Fibroblast of skin of back (primary cell): ENCODE results near the gene BID.

Experiments used
- DNase-seq: peaks from one replicate; pipeline ENCODE4 v3.0.0-alpha.2; 2013

BID gene

DNA sequence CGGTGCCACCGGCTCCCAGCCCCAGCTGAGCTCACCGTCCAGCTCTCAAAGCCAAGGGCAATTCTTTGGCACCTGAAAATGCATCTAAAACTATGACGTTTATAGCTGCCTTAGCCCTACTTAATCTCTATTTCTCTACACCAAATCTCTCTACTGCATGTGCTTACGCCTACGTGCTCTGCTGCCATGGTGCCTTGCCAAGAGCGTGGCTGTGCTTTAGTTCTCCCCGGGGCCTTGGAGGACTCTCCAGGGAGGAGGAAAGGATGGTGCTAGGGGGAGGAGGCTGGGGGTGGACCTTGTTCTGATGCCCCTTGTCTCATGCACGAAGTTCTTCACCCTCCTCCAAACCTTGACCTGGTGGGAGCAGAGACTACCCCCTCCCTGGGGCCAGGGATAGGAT, 9.0 kb upstream of the BID start:
- DNase-seq = no peak

DNA sequence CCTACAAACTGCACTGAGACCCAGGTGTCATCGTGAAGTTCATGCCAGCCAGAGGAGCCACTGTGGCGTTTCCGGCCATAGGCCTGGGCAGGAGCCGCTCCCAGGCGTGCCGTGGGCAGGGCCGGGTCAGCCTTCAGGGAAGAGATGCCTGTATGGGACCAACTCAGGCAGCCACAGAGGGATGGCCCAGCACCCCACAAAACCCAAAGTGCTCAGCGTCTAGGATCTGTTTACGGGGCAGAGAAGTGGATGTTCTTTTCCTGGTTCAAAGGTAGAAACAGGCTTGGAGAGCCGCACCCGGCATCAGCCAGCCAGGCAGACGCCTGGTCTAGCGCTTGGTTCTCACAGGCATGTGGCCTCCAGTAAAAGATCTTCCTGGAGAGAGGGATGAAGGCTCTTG, 8.4 kb upstream of the BID start:
- no peak for DNase-seq

DNA sequence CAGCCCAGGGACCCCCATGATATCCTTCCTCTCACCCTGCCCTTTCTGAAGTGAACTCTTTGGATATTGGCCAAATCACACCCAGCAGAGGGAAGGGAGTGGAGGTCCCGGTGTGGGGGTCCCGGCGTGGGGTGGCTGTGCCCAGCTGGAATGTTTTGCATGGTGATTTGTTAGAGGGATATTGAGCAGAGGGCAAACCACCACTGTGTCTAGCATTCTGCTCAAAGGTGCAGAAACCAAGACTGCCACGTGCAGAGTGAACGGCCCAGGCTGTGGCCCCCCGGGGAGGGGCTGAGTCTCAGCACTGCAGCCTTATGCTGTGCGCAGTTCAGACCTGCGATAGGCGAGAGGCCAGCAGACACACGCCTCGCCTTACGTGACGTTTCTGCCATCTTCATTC, 7.9 kb upstream of the BID start:
- no peak for DNase-seq

DNA sequence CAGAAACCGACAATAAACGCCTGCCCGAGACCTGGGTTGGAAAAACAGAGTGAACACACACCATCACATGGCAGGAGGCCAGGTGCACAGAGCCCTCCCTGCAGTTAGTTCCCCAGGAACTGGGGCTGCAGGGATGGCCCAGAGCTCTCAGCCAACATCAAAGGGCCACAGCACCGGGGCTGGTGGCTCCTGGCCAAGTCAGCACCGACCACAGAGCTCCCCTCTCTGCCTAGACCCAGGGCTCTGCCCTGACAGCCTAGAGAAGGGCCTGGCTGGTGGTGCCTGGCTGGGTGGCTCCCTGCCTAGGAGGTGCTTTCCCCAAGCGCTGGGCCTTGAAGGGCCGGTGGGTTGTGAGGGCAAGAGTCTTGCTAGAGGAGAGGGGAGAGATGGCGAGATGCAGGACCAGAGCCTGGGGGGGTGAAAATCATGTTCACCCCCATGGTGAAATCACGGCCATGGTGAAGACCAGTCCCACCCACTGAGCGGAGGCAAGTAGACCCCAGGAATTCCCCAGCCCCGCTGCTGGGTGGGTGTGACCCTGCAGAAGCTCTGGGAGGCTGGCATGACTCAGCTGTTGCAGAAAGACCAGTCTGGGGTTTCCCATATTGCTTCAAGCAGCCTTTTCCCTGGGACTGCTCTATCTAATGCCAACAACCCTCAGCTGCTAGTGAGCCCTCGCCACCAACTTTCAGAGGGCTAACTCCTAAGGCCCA, 7.2 kb upstream of the BID start:
- peak; percentile 82 for DNase-seq

DNA sequence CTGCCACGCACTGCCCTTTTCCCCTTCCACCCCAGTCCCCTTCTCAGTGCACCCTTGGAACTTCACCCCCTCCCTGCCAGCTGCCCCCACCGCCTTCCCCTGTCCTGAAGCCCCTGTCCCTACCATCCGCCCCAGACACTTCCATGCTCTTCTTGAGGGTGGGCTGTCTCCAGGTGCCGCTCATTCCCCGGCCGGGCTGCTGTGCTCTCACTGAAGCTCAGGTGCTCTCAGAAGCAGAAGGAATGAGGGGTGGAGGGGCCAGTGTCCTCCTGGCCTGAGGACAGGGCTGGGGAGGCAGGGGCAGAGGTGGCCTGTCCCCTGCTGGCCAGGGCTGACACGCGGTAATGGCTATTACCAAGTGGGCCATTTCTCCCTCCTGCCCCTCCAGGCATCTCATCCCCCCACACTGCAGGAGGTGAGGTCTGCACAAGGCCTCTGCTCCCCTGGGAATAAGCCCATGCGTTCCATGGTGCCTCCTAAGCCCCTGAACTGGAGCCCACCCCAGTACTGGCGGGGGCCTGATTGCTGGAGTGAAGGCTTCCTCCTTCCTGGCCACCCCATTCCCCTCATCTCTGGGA, 6.6 kb upstream of the BID start:
- DNase-seq = no peak

DNA sequence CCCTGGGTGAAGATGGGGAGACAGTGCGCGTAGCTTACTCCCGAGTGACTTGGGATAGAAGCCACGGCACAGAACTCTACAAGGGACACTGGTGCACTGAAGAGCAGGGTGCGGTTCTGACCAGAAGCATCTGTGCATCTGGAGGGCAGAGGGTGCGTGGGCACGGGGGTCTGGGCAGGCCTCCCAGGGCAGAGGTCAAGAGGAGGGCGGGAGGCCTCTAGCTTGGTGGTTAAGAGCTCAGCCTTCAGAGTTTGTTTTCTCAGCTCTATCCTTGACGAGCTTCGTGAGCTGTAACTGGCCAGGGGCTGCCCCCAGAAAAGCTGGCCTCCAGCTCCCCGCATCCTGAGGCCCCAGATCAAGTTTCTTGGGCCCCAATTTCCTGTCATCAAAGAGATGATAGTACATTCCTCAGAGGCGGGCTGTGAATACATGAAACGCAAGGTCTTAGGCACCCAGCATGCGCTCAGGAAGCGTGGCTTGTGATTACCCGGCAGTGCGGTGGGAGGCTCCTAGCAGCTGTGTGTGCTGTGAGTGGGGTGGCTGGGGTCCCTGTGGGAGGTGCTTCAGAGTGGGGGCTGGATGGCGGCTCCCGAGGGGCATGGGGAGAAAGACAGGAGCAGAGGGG, 6.0 kb upstream of the BID start:
- no peak for DNase-seq

DNA sequence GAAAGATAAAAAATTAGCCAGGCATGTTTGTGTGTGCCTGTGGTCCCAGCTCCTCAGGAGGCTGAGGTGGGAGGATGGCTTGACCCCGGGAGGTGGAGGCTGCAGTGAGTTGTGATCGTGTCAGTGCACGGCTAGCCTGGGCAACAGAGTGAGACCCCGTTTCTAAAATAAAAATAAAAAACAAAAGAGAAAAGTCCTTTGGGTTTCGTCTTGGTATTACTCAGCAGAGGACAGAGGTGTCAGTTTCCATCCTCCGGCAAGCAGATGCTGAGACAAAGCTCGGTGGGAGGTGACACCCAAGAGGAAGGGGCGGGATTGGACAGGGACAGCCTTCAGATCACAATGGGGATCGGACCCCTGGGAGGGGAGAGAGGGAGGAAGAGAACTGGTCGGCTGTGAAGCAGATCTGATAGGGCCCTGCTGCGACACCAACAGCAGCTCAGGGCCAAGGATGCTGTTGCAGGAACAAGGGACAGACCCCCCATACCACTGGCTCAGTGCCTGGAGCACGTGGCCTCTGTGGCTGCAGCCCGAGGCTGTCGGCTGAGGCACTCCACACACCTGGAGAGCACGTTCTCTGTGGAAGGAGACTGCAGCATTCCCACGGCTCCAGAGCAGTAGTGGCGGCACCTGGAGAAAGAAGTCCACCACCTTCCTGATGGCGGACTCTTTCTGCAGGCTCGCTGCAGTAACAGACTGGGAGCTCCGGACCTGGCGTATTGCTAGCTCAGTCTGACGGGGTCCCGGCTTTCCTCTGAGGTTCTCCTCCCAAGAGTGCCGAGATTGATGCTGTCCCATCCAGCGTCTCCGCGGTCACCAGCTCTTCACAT, 5.2 kb upstream of the BID start:
- no peak for DNase-seq

DNA sequence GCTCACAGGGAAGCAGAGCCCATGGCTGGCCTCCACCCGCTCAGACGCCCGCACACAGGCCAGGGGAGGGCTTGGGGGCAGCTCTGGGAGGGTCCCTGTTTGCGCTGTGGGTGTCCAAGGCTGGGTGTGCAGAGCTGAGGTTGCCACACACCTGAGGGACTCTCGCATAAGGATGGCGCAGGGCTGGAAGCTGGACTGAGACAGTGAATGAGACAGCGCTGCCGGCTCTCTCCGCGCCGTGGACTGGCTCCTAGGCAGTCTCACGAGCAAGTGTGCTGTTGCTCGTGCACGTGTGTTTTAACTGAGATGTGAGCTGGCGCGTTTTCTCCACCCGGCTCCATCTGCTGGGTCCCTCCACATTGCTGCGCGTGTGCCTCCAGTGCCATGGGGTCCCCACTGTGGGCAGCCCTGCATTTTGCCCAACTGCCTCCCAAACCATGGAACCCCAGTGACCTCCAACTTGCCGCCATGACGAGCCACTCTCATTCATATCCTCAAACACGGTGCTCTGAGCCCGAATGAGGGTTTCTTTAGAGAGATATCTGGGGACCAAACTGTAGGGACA, 4.2 kb upstream of the BID start:
- DNase-seq = no peak

DNA sequence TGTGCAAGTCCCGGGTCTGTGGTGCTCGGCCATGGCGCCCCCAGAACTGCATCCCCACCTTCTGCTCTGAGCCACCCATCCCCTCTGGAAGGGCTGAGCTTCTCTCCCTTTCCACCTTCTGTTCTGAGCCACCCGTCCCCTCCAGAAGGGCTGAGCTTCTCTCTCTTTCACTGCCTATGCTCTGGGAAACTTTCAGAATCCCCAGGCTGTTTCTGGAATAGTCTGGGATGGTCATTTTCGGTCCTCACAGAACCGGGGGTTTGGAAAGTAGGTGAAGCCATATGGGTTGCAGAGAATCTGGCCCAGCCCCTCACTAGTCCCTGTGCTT, 3.4 kb upstream of the BID start:
- DNase-seq = no peak

DNA sequence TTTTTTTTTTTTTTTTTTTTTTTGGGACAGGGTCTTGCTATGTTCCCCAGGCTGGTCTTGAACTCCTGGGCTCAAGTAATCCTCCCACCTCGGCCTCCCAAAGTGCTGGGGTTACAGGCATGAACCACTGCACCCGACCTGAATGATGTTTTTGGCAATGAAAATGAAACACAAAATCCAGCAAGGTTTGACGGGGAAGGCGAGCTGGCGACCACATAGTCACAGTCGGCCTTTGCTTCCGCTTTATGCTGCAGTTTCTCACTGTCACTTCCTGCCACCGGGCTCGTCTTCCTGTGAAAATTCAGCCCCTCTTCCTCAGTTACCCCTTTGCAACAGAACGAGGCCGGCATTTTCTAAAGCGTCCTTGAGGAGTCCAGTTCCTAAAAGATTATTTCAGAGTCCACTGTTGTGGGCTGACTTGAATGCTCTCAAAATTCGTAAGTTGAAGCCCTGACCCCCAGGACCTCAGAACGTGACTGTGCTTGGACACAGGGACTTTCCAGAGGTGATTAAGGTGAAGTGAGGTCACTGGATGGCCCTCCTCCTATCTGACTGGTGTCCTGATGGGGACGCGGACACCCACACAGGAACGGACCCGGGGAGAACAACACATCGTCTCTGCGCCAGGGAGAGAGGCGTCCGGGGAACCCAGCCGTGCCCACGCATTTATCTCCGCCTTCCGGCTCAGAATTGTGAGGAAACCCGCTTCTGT, 2.9 kb upstream of the BID start:
- DNase-seq = no peak

DNA sequence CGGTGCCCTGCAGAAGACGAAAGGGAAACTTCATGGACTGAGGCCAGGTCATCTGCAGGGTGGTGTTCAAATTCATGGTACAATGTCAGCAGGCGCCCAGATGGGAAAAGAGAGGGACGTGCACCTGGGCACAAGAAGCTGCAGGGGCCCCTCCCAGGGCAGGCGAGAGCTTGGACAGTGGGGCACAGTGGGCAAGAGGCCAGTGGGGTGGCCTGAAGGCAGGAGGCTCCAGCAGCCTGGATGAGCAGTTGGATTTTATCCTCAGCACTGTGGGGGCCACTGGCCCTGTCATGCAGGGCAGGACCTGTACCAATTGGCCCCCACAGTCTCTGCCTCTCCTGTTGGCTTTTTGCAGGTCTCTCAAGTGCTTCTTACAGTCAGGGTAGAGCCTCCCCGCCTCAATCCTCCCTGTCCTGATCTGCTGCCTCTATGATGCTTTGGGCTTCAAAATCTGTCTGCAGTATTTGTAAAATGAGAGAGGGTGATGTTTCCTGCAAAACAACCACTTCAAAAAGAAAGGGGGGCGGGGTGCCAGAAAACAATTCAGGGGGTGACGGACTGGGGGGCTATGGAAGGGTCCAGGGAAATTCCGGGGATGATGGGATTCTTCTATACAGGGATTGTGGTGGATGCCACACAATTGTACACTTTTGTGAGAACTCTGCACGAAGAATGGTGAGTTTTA, 1.7 kb upstream of the BID start:
- no peak for DNase-seq

DNA sequence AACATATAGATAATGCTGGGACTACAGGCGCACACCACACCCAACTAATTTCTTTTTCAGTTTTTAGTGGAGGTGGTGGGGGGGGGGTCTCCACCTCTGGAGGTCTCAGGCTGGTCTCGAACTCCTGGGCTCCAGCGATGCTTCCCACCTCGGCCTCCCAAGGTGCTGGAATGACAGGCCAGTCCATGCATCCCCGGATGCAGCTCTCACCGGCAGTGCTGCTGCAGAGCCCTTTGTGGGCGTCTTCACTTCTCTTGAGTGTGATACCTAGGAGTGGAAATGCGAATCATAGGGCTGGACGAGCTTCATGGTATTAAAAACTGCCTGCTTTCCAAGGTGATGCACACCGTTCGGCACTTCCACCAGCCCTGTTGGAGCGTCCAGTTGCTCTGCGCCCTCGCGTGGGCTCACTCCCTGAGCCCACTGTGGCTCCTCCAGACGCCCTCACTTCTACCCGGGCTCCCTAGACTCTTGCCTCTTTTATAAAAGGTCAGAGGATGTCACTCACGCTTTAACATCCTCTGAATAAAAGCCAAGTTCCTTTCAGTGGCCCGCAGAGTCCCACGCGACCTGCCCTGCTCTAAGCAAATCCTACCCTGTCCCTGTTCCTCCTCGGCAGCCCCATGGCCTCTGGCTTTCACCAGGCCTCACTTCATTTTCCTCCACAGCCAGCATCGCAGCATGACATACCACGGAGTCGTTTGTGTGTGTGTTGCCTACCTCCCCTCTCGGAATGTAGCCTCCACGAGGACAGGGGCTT, 837 bp upstream of the BID start:
- DNase-seq = no peak

DNA sequence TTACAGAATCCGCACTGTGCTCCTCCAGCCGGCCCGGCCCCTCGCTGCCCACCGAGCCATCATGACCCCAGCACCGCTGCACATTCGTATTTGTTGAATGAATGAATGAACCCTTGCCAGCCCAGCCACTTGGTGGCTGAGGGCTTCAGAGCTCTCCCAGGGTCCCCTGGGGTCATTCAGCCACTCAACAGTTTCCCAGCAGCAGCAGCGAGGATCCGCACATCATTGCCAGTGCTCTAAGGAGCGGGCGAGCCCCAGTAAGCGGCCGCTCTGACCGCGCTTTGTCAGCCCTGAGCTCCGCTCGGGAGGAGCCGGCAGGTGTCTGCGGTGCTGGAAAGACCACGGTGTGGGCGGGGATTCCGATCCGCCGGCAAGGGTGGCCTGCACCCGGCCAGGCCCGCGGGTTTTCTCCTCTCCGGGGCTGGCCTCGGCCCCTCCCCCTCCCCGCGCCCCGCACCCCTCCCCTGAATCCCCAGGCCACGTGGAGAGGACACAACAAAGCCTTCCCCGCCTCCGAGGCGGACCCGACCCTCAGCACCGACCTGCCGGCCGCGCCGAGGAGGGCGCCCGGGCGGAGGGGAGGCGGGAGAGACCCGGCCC, 563 bp downstream of the BID start:
- DNase-seq = no peak

DNA sequence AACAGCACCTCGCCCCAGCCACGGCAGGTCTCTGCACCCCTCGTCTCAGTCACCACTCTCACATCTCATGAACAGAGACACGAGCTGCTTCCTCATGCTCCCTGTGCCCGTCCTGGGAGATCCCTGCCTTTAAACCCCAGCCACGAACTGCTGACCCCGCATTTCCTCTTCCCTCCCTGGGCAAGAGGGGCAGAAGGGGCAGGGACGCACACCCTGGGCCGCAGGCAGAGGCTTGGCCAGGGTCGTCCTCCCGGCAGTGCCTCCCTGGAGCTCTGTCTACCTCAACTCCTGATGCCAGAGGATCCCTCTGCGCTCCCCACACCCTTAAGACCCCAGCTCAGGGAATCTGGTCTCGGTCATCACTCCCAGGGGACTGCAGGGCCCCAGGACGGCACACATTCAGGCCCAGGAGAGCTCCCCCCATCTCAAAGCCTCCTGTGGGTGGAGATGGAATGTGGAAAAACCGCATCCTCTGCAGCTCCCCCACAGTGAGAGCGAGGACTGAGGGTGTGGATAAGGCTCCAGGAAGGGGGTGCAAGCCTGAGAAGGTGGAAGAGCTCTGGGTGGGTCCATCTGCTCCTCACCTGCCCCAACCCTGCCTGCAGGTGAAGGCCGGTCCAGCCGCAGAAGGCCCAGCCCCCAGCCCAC, 1.2 kb downstream of the BID start:
- DNase-seq = peak; percentile 56

DNA sequence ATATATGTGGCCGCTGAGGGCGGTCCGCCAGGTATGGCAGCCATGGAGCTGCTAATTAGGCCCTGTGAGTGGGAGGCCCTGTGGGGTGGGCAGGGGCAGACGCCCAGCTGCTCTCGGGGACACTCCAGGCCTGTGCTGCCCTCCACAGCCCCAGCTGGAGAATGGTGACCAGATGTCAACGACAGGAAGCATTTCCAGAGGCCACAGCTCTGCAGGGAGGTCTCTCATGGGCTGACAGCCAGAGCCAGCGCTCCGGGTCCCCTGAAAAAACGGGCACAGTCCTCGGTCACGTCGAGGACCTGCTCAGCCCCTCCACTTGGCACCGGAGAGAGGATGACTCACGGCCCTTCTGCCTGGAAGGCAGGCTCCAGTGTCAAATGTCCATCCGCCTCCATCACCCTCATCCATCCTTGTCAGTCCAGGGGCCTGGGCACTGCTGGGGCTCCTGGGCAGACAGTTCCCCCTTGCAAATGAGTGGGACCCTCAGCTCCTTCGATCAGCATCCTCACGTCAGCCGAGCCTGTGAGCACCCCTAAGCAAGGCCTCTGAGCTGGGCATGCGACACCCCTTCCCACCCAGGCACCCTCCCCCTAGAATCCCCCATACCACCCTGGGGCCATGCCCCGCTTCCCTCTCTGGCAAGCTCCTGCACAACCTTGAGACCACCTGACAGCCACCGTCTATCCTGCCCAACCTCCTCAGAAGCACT, 1.9 kb downstream of the BID start:
- peak; percentile 53 for DNase-seq

DNA sequence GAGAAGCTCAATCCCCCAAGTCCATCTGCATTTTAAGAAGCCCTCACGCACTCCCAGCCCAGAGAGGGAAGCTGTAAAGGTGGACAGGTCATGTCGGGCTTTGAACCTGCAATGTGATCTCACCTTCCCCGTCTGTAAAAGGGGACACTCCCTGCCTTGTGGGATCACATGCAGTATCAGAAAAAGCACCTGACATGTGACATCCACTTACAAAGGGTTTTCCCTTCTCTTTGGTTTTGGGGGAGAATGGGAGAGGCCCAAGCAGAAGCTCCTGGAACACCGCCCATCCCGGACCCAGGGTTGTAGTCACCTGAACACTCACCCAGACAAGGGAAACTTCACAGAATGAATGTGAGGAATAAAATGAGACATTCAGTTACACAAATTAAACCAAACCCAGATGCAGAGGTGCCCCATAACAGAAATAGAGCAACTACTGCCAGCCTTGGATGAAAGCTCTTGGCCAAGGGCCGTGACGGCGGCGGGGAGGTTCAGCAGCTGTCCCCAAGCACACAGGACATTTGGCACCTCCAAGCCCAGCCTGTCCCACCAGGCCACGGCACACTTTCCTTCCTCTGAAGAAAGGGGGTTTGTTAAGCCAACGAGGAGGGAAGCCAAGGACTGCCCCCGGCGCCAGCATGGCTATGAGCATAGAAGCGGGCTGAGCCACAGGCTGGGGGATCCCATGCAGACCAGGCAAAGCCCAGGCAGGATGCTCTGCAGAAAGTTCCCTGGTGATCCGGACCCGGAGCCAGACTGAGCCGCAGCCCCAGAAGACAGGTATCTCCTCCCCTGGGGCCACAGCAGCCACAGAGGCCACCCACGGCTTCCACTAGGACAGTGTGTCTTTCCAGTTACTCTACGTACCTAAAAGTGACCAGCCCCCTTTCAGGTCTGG, 3.8 kb downstream of the BID start:
- no peak for DNase-seq

DNA sequence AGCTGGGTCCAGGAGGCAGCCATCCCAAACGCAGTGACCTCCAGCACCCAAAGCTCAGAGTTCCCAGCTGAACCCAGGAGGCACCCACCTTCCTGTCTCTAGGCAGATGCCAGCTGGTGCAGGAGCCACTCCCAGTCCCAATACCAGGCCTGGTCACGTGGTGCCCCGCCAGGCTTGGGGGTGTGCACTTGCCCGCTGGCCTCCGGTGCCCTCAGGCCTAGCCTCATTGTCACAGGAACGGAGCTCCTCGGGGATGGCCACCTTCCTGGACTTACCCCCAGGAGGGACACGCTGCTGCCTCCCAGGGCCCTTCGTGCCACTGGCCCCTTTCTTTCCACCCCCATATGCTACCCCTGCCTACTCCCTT, 4.6 kb downstream of the BID start:
- no peak for DNase-seq

DNA sequence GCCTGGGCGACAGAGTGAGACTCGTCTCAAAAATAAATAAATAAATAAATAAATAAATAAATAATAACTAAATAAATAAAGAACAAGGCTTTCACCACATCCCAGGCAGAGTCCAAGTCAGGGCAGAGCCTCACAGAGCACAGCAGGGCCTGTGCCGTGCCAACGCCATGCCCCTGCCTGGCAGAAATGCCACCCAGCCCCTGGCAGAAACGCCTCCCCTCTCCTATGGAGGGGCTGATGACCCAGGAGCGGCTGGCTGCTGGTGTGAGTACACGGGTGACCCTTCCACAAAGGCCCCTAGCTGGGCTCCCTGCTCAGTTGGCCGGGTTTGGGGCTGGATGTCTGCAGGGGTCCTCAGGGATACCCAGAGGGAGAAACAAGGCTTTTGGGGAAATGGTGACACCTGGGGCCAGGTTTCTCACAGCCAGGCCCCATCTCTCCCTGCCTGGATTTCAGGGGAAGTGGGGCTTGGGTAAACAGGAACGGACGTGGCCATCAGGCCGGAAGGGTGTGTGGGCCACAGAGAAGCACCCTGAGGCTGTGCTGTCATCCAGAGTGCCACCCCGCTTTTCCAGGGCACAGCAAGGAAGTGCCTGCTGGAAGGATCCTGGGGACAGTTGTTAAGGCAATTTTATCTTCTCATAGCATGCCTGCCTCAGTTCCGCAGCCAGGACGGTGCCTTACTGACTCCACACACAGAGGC, 5.1 kb downstream of the BID start:
- no peak for DNase-seq
